Tibial nerve (tissue), 4 donors: Measurements from ENCODE around the gene LCE1F.

Source experiments
- CTCF ChIP-seq, 5 experiments: fragments of 200-600 bp in 3 of 5; fragments of 450-650 bp in 2 of 5; sonication (generic) in 3 of 5; IDR thresholded peaks; one replicate each; pipeline ENCODE4 v1.5.1; 2016 to 2019; ENCODE audit warnings: antibody characterized with exemption in 5 of 5, mild to moderate bottlenecking in 3 of 5, moderate library complexity in 2 of 5
- EP300 ChIP-seq, 2 donors: sonication (generic); formaldehyde crosslinking; IDR thresholded peaks; one replicate each; pipeline ENCODE4 v1.6.1; 2017; ENCODE audit warnings: antibody characterized with exemption in 2 of 2, mild to moderate bottlenecking in 1 of 2
- POLR2A ChIP-seq, 2 donors: fragments of 450-650 bp; IDR thresholded peaks; one replicate each; pipeline ENCODE4 v1.6.1; 2017; ENCODE audit warnings: antibody characterized with exemption in 2 of 2, mild to moderate bottlenecking in 2 of 2, moderate library complexity in 2 of 2

- TF ChIP-seq CTCF (IDR thresholded peaks at IDR 0.05) (no peak), POLR2A (IDR thresholded peaks at IDR 0.05) (no peak), EP300 (IDR thresholded peaks at IDR 0.05) (no peak)
These were observed 13.2 kb upstream of the LCE1F start for GRCh38 chr1:152761609-152762213.
